HG03571 (cell line): ENCODE results near the gene PAQR5.
"Not testable (repeated sequence)": the region's sequence is repeated elsewhere in the genome, so short reads cannot be mapped to it uniquely, and the experiment has no call there.

Source experiments
- ATAC-seq: cut with Tn5 transposase; IDR thresholded peaks from one replicate; pipeline ENCODE4 v1.9.1; 2021; ENCODE audit not compliant: unreplicated experiment

PAQR5 gene

GRCh38 chr15:69298697-69299441 is at the start of gene PAQR5:
Gene PAQR5 (plus strand): TSS chr15:69298912. CDS start chr15:69360081, 61,169 bp downstream.
- ATAC-seq = no peak

- no peak for ATAC-seq
Measured at GRCh38 chr15:69253156-69253555, 45.6 kb upstream of the PAQR5 start.

GRCh38 chr15:69265347-69265955 is 33.3 kb upstream of the PAQR5 start:
- ATAC-seq = no peak

GRCh38 chr15:69271217-69271616 is 27.5 kb upstream of the PAQR5 start:
- ATAC-seq = no peak

GRCh38 chr15:69272139-69272538 is 26.6 kb upstream of the PAQR5 start:
- no peak for ATAC-seq

GRCh38 chr15:69272891-69273290 is 25.8 kb upstream of the PAQR5 start:
- no peak for ATAC-seq

GRCh38 chr15:69275074-69275670 is 23.5 kb upstream of the PAQR5 start:
- no peak for ATAC-seq

GRCh38 chr15:69275933-69276560 is 22.7 kb upstream of the PAQR5 start:
- no peak for ATAC-seq

- ATAC-seq = no peak
Measured at GRCh38 chr15:69277316-69277715, 21.4 kb upstream of the PAQR5 start.

- no peak for ATAC-seq
Measured at GRCh38 chr15:69279636-69280035, 19.1 kb upstream of the PAQR5 start.

- no peak for ATAC-seq
Measured at GRCh38 chr15:69280783-69281182, 17.9 kb upstream of the PAQR5 start.

- ATAC-seq = no peak
Measured at GRCh38 chr15:69282104-69282743, 16.5 kb upstream of the PAQR5 start.

GRCh38 chr15:69285834-69286233 is 12.9 kb upstream of the PAQR5 start:
- no peak for ATAC-seq

- no peak for ATAC-seq
Measured at GRCh38 chr15:69288011-69288410, 10.7 kb upstream of the PAQR5 start.

- no peak for ATAC-seq
Measured at GRCh38 chr15:69288531-69289341, 10.0 kb upstream of the PAQR5 start.

- ATAC-seq = no peak
Measured at GRCh38 chr15:69289342-69290146, 9.2 kb upstream of the PAQR5 start.

GRCh38 chr15:69290346-69291164 is 8.2 kb upstream of the PAQR5 start:
- no peak for ATAC-seq

- ATAC-seq = not testable (repeated sequence)
Measured at GRCh38 chr15:69291651-69292050, 7.1 kb upstream of the PAQR5 start.
